Duodenal mucosa (tissue), 2 donors: ENCODE data around the gene FAM25C.
"Not testable (repeated sequence)": the region's sequence is repeated elsewhere in the genome, so short reads cannot be mapped to it uniquely, and the experiment has no call there.

Experiments
- H3K27ac ChIP-seq: one replicate; pipeline ENCODE4 v1.7.0; 2013; ENCODE audit warnings: low read depth, low read length
- H3K27me3 ChIP-seq, 2 donors: one replicate each; pipeline ENCODE4 v1.7.0; 2013; ENCODE audit warnings: low read length in 2 of 2, control low read depth in 1 of 2; ENCODE audit not compliant: insufficient read depth in 2 of 2, control insufficient read depth in 1 of 2
- H3K36me3 ChIP-seq, 2 donors: one replicate each; pipeline ENCODE4 v1.7.0; 2013; ENCODE audit warnings: low read length in 2 of 2, control low read depth in 1 of 2; ENCODE audit not compliant: insufficient read depth in 2 of 2, control insufficient read depth in 1 of 2
- H3K4me1 ChIP-seq, 2 donors: one replicate each; pipeline ENCODE4 v1.7.0; 2013; ENCODE audit warnings: low read length in 2 of 2, control low read depth in 1 of 2; ENCODE audit not compliant: insufficient read depth in 2 of 2, control insufficient read depth in 1 of 2
- H3K4me3 ChIP-seq, 2 donors: one replicate each; pipeline ENCODE4 v1.7.0; 2013; ENCODE audit warnings: low read length in 2 of 2, low read depth in 1 of 2
- H3K9ac ChIP-seq, 2 donors: one replicate each; pipeline ENCODE4 v1.7.0; 2013; ENCODE audit warnings: low read length in 2 of 2, low read depth in 1 of 2
- H3K9me3 ChIP-seq, 2 donors: one replicate each; pipeline ENCODE4 v1.7.0; 2013; ENCODE audit warnings: low read length in 2 of 2, control low read depth in 1 of 2; ENCODE audit not compliant: control insufficient read depth in 1 of 2

Gene FAM25C

GRCh38 chr10:47986413-47987230 is 13.0 kb downstream of the FAM25C start:
- not testable (repeated sequence) for H3K27me3 ChIP-seq, H3K4me3 ChIP-seq, H3K9ac ChIP-seq, H3K9me3 ChIP-seq, H3K27ac ChIP-seq, H3K4me1 ChIP-seq, H3K36me3 ChIP-seq

- not testable (repeated sequence) for H3K4me1 ChIP-seq, H3K9ac ChIP-seq, H3K4me3 ChIP-seq, H3K9me3 ChIP-seq, H3K36me3 ChIP-seq, H3K27ac ChIP-seq, H3K27me3 ChIP-seq
Observed at GRCh38 chr10:47975409-47975808, 24.2 kb downstream of the FAM25C start.

GRCh38 chr10:47973131-47973530 is 26.5 kb downstream of the FAM25C start:
- not testable (repeated sequence) for H3K36me3 ChIP-seq, H3K9me3 ChIP-seq, H3K27ac ChIP-seq, H3K9ac ChIP-seq, H3K27me3 ChIP-seq, H3K4me1 ChIP-seq, H3K4me3 ChIP-seq

GRCh38 chr10:47972077-47972476 is 27.5 kb downstream of the FAM25C start:
- H3K27ac ChIP-seq, H3K27me3 ChIP-seq, H3K36me3 ChIP-seq, H3K4me1 ChIP-seq, H3K9me3 ChIP-seq, H3K9ac ChIP-seq, H3K4me3 ChIP-seq: not testable (repeated sequence)

- H3K4me1 ChIP-seq, H3K27me3 ChIP-seq, H3K4me3 ChIP-seq, H3K27ac ChIP-seq, H3K9ac ChIP-seq, H3K9me3 ChIP-seq, H3K36me3 ChIP-seq: not testable (repeated sequence)
Observed at GRCh38 chr10:47971598-47971997, 28.0 kb downstream of the FAM25C start.

GRCh38 chr10:47970047-47970446 is 29.5 kb downstream of the FAM25C start:
- H3K4me3 ChIP-seq, H3K4me1 ChIP-seq, H3K36me3 ChIP-seq, H3K27me3 ChIP-seq, H3K27ac ChIP-seq, H3K9me3 ChIP-seq, H3K9ac ChIP-seq: not testable (repeated sequence)

- H3K9me3 ChIP-seq, H3K27ac ChIP-seq, H3K9ac ChIP-seq, H3K4me1 ChIP-seq, H3K27me3 ChIP-seq, H3K36me3 ChIP-seq, H3K4me3 ChIP-seq: not testable (repeated sequence)
Observed at GRCh38 chr10:47968988-47969387, 30.6 kb downstream of the FAM25C start.

- H3K9me3 ChIP-seq, H3K4me3 ChIP-seq, H3K36me3 ChIP-seq, H3K27ac ChIP-seq, H3K9ac ChIP-seq, H3K4me1 ChIP-seq, H3K27me3 ChIP-seq: not testable (repeated sequence)
Observed at GRCh38 chr10:47964280-47965063, 35.1 kb downstream of the FAM25C start.

GRCh38 chr10:47962785-47963184 is 36.8 kb downstream of the FAM25C start:
- not testable (repeated sequence) for H3K4me1 ChIP-seq, H3K27me3 ChIP-seq, H3K9me3 ChIP-seq, H3K36me3 ChIP-seq, H3K4me3 ChIP-seq, H3K27ac ChIP-seq, H3K9ac ChIP-seq

- H3K4me3 ChIP-seq, H3K36me3 ChIP-seq, H3K27ac ChIP-seq, H3K4me1 ChIP-seq, H3K9ac ChIP-seq, H3K27me3 ChIP-seq, H3K9me3 ChIP-seq: not testable (repeated sequence)
Observed at GRCh38 chr10:47960699-47961098, 38.9 kb downstream of the FAM25C start.
